GM12878 (cell line): ENCODE results near the gene RTN4RL1. TPM values are rescaled to one million over a fixed set of nuclear protein-coding genes. Genes with fewer than 3 reads are reported as not detected.
A peak's percentile ranks its signal among the peaks of the same experiment; 100 is the strongest.

ENCODE experiments used
- CHD1 ChIP-seq: IDR thresholded peaks from 2 replicates; pipeline ENCODE4 v1.6.1; 2012; ENCODE audit warnings: low read depth, low read length, improper control_type of control experiment
- CREM ChIP-seq: IDR thresholded peaks from 2 replicates; pipeline ENCODE4 v1.6.1; 2014; ENCODE audit warnings: antibody characterized with exemption, low read depth
- FOXK2 ChIP-seq: fragments of 450-650 bp; IDR thresholded peaks from 2 replicates; pipeline ENCODE4 v1.6.1; 2017; ENCODE audit warnings: mild to moderate bottlenecking, moderate library complexity
- GABPA ChIP-seq: IDR thresholded peaks from 2 replicates; pipeline ENCODE4 v1.6.1; 2014; ENCODE audit warnings: antibody characterized with exemption, low read depth, mild to moderate bottlenecking, inconsistent platforms
- KDM1A ChIP-seq: fragments of 200-600 bp; sonication (generic); IDR thresholded peaks from 2 replicates; pipeline ENCODE4 v1.6.1; 2016; ENCODE audit warnings: borderline replicate concordance
- LARP7 ChIP-seq: fragments of 450-650 bp; IDR thresholded peaks from 2 replicates; pipeline ENCODE4 v1.6.1; 2017; ENCODE audit warnings: mild to moderate bottlenecking
- MTA3 ChIP-seq: IDR thresholded peaks from 2 replicates; pipeline ENCODE4 v1.6.1; 2012; ENCODE audit warnings: low read length, inconsistent platforms, borderline replicate concordance
- MXI1 ChIP-seq: fragments of 150-350 bp; IDR thresholded peaks from 2 replicates; pipeline ENCODE4 v1.6.1; 2011; ENCODE audit warnings: low read depth, mild to moderate bottlenecking, inconsistent platforms, low read length, improper control_type of control experiment
- MYC ChIP-seq: IDR thresholded peaks from 2 replicates; pipeline ENCODE4 v1.6.1; 2011; ENCODE audit warnings: mild to moderate bottlenecking, low read length, moderate library complexity, inconsistent platforms; ENCODE audit not compliant: insufficient read depth, insufficient replicate concordance, insufficient read length, severe bottlenecking
- NR2C2 ChIP-seq: IDR thresholded peaks from 2 replicates; pipeline ENCODE4 v1.6.1; 2011; ENCODE audit warnings: borderline replicate concordance, low read depth; ENCODE audit not compliant: control insufficient read depth, insufficient read length
- POLR2A ChIP-seq: IDR thresholded peaks from 2 replicates; pipeline ENCODE4 v1.6.1; 2011; ENCODE audit warnings: low read depth, mild to moderate bottlenecking, low read length
- RELA ChIP-seq: fragments of 450-650 bp; IDR thresholded peaks from 2 replicates; pipeline ENCODE4 v1.8.0; 2014; ENCODE audit warnings: borderline replicate concordance; ENCODE audit not compliant: partially characterized antibody
- polyA plus RNA-seq, 11 experiments: library from polyadenylated mRNA; depleted of rRNA in 4 of 11; unstranded in 6 of 11; stranded (reverse) in 5 of 11; fragments of >200 nt; fragmentation: Nextera tagmentation in 4 of 11; fragmentation: Illumina TruSeq in 1 of 11; extraction: Ambion mirVana in 4 of 11; extraction: Trizol in 1 of 11; gene quantifications; 1 replicate in 1 of 11; 2 replicates in 10 of 11; pipeline versions ENCODE4 v1.2.1 to v1.2.3, GENCODE V29; 2011 to 2016; ENCODE audit warnings: inconsistent platforms in 2 of 11, missing spikeins in 2 of 11, low read depth in 1 of 11
- total RNA-seq, 4 experiments: library from RNA; depleted of rRNA in 3 of 4; stranded (reverse); fragments of >200 nt in 3 of 4; fragmentation: Illumina TruSeq in 1 of 4; extraction: Trizol in 1 of 4; gene quantifications; 2 replicates each; pipeline versions ENCODE4 v1.2.1 to v1.2.3, GENCODE V29; 2013 to 2021
- TF ChIP-seq, protein P1 (sequence below): IDR thresholded peaks from 2 replicates; pipeline ENCODE4 v1.6.1; 2012; ENCODE audit warnings: low read depth, low read length, improper control_type of control experiment
- TF ChIP-seq, protein P2 (sequence below): fragments of 450-650 bp; IDR thresholded peaks from 2 replicates; pipeline ENCODE4 v1.6.1; 2017; ENCODE audit warnings: mild to moderate bottlenecking, low read depth, inconsistent platforms; ENCODE audit not compliant: poor library complexity, severe bottlenecking
- TF ChIP-seq, protein P3 (sequence below): fragments of 450-650 bp; IDR thresholded peaks from 2 replicates; pipeline ENCODE4 v1.6.1; 2017; ENCODE audit warnings: mild to moderate bottlenecking
- TF ChIP-seq, protein P4 (sequence below): IDR thresholded peaks from 2 replicates; pipeline ENCODE4 v1.6.1; 2011; ENCODE audit warnings: borderline replicate concordance, low read depth, mild to moderate bottlenecking, moderate library complexity, low read length; ENCODE audit not compliant: insufficient read depth, poor library complexity, severe bottlenecking
- TF ChIP-seq, protein P5 (sequence below): IDR thresholded peaks from 2 replicates; pipeline ENCODE4 v1.6.1; 2012; ENCODE audit warnings: low read length, inconsistent platforms

Gene RTN4RL1
- total and polyA plus RNA-seq, 10 of the 15 experiments (the other 5 are each of a cell fraction or from before 2014, with no cell fraction given): 0.08 to 0.11 (median 0.10) TPM; not detected in 7

DNA sequence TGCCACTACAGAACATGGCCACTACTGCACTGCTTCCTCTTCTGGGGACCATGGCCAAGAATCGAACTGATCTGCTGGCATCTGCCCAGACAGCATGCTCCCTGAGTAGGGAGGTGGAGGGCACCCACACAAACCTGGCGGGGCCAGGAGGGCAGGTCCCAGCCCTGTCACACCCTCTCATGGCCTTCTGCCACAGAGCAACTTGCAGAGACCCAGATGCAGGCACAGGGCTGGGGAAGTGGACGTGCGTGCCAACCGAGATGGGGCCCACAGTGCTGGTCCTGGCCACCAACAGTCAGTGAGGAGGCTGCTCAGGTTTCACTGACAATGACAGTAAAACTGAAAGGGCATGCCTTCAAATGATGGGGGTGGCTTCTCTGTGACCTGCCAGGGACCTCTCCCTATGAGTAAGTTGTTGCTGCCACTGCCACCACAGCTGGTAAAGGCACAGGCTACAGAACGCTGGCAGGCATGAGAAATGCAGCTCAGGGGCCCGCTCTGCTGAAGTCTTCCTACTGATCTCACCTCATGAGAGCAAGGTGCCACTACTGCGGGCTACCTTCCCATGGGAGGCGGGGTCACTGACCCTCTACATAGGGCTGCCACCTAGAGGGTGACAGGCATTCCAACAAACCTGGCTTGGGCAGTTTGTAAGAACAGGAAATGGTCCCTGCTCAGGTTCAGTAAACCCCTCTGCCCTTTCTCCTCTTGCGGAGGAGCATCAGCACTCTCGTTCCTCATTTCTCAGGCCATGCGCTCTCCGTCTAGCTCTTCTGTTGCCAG, 45.3 kb upstream of the RTN4RL1 start (continued):
- TF ChIP-seq, protein P1, sequence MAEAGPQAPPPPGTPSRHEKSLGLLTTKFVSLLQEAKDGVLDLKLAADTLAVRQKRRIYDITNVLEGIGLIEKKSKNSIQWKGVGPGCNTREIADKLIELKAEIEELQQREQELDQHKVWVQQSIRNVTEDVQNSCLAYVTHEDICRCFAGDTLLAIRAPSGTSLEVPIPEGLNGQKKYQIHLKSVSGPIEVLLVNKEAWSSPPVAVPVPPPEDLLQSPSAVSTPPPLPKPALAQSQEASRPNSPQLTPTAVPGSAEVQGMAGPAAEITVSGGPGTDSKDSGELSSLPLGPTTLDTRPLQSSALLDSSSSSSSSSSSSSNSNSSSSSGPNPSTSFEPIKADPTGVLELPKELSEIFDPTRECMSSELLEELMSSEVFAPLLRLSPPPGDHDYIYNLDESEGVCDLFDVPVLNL: no peak
- no peak for TF ChIP-seq NR2C2
- peak; percentile 98 for TF ChIP-seq MTA3
- no peak for TF ChIP-seq MYC
- no peak for TF ChIP-seq KDM1A
- TF ChIP-seq GABPA: 0 out of 2 replicates have a peak, but pooled peaks have one; percentile 32
- TF ChIP-seq RELA: peak; percentile 86
- TF ChIP-seq LARP7: no peak; the same call in none of the 2 replicates
- TF ChIP-seq FOXK2: peak; percentile 68
- TF ChIP-seq CREM: peak; percentile 98
- TF ChIP-seq, protein P2, sequence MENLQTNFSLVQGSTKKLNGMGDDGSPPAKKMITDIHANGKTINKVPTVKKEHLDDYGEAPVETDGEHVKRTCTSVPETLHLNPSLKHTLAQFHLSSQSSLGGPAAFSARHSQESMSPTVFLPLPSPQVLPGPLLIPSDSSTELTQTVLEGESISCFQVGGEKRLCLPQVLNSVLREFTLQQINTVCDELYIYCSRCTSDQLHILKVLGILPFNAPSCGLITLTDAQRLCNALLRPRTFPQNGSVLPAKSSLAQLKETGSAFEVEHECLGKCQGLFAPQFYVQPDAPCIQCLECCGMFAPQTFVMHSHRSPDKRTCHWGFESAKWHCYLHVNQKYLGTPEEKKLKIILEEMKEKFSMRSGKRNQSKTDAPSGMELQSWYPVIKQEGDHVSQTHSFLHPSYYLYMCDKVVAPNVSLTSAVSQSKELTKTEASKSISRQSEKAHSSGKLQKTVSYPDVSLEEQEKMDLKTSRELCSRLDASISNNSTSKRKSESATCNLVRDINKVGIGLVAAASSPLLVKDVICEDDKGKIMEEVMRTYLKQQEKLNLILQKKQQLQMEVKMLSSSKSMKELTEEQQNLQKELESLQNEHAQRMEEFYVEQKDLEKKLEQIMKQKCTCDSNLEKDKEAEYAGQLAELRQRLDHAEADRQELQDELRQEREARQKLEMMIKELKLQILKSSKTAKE: peak; percentile 99
- TF ChIP-seq, protein P3, sequence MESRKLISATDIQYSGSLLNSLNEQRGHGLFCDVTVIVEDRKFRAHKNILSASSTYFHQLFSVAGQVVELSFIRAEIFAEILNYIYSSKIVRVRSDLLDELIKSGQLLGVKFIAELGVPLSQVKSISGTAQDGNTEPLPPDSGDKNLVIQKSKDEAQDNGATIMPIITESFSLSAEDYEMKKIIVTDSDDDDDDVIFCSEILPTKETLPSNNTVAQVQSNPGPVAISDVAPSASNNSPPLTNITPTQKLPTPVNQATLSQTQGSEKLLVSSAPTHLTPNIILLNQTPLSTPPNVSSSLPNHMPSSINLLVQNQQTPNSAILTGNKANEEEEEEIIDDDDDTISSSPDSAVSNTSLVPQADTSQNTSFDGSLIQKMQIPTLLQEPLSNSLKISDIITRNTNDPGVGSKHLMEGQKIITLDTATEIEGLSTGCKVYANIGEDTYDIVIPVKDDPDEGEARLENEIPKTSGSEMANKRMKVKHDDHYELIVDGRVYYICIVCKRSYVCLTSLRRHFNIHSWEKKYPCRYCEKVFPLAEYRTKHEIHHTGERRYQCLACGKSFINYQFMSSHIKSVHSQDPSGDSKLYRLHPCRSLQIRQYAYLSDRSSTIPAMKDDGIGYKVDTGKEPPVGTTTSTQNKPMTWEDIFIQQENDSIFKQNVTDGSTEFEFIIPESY: no peak
- TF ChIP-seq, protein P4, sequence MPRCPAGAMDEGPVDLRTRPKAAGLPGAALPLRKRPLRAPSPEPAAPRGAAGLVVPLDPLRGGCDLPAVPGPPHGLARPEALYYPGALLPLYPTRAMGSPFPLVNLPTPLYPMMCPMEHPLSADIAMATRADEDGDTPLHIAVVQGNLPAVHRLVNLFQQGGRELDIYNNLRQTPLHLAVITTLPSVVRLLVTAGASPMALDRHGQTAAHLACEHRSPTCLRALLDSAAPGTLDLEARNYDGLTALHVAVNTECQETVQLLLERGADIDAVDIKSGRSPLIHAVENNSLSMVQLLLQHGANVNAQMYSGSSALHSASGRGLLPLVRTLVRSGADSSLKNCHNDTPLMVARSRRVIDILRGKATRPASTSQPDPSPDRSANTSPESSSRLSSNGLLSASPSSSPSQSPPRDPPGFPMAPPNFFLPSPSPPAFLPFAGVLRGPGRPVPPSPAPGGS: peak; percentile 99
- TF ChIP-seq CHD1: no peak
- TF ChIP-seq MXI1: 0 out of 2 replicates have a peak, but pooled peaks have one; percentile 12
- peak; percentile 79 for TF ChIP-seq POLR2A
- TF ChIP-seq, protein P5, sequence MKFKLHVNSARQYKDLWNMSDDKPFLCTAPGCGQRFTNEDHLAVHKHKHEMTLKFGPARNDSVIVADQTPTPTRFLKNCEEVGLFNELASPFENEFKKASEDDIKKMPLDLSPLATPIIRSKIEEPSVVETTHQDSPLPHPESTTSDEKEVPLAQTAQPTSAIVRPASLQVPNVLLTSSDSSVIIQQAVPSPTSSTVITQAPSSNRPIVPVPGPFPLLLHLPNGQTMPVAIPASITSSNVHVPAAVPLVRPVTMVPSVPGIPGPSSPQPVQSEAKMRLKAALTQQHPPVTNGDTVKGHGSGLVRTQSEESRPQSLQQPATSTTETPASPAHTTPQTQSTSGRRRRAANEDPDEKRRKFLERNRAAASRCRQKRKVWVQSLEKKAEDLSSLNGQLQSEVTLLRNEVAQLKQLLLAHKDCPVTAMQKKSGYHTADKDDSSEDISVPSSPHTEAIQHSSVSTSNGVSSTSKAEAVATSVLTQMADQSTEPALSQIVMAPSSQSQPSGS: peak; percentile 97
